T-helper 1 cell treated with Interleukin-12 subunit alpha and Interleukin-12 subunit beta and Interleukin-4 antibody, amounts not matched to agents 30 μg/mL and 1 μg/mL, for 36 hours (primary cell): ENCODE results near the gene NPRL2.

Experiments used
- H3K27ac Mint-ChIP-seq: one replicate; pipeline ENCODE4 v1.8.0; 2021; ENCODE audit warnings: mild to moderate bottlenecking, mixed read lengths
- H3K27me3 Mint-ChIP-seq: one replicate; pipeline ENCODE4 v1.8.0; 2021; ENCODE audit warnings: low read depth, mixed read lengths
- H3K36me3 Mint-ChIP-seq: one replicate; pipeline ENCODE4 v1.8.0; 2021; ENCODE audit warnings: low read depth, mixed read lengths
- H3K4me1 Mint-ChIP-seq: one replicate; pipeline ENCODE4 v1.8.0; 2021; ENCODE audit warnings: low read depth, mixed read lengths
- H3K4me3 Mint-ChIP-seq: one replicate; pipeline ENCODE4 v1.8.0; 2021; ENCODE audit warnings: mild to moderate bottlenecking, moderate library complexity, mixed read lengths
- H3K9me3 Mint-ChIP-seq: one replicate; pipeline ENCODE4 v1.8.0; 2021; ENCODE audit warnings: mixed read lengths

Gene NPRL2

DNA sequence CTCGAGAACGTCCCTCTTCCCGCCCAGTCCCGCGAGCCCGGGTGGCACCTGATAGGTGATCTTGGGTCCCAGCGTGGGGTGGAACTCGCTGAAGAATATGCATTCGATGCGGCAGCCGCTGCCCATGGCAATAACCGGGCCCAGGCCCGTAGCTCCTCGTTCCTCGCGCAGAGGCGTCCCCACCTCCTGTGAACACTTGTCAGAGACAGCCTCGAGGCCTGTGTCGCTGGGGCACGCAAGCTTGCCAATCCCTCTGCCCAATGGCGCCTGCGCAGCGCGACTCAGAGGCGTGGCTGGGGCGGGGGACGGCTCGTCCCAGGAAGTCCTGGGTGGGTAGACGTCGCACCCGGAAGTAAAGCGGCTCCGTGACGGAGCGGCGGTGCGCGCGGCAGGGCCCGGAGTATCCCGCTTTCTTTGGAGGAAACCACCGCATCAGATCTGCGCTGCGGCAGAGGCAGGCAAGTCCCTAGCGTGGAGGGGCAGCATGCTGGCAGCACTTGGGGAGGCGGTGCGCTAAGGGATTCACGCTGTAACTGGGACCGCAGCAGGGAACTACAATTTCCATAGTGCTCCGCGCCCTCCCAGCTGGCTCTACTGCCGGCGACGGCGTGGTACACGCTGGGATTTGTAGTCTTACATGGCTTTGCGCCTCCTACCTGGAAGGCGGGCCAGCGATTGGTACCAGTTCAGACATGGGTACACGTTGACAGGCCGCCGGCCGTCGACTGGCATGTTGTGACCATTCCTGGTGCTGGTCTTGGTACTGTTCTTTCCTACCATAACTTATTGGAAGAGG is at the start of gene NPRL2, which contains the start of gene CYB561D2:
Gene NPRL2, minus strand, starts transcription at position 249 of the 796 bp plus-strand sequence. Its CDS starts 123 bp downstream, at position 126.
Gene CYB561D2, plus strand, starts transcription at position 336 of the 796 bp plus-strand sequence. CDS start 572 bp downstream, outside the sequence.
- H3K4me1 Mint-ChIP-seq = peaks cover 40% of the 10 kb centered on the region
- peaks cover 41% of the 10 kb centered on the region for H3K36me3 Mint-ChIP-seq
- no peaks in the 10 kb centered on the region for H3K9me3 Mint-ChIP-seq
- H3K27ac Mint-ChIP-seq = peak within 1 kb of the TSS; percentile 97
- H3K27me3 Mint-ChIP-seq = no peaks in the 10 kb centered on the region
- H3K4me3 Mint-ChIP-seq = peak within 1 kb of the TSS; percentile 91

DNA sequence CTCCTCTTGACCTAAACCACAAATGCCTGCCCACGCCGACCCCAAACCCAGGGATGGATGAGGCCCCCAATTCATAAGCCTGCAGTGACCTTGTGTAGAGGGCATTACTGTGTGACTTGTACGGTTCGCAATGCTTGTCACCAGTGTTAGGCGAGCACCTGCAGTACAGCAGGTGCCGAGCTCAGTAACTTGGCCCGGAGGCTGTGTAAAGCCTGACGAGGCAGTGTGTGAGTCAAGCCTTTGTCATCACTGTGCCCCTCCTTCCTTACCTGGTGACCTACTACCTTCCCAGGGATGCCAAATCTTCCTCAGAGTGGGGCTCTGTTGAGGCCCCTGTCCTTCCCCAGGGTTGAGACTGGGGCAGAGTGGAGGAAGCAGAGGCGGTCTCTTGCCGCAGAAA is 45.9 kb upstream of the NPRL2 start:
- peaks cover 4% of the 10 kb centered on the region for H3K4me1 Mint-ChIP-seq
- H3K27ac Mint-ChIP-seq = no peak overlapping the region
- H3K9me3 Mint-ChIP-seq = no peaks in the 10 kb centered on the region
- no peaks in the 10 kb centered on the region for H3K36me3 Mint-ChIP-seq
- H3K27me3 Mint-ChIP-seq = no peaks in the 10 kb centered on the region
- H3K4me3 Mint-ChIP-seq = no peak overlapping the region

DNA sequence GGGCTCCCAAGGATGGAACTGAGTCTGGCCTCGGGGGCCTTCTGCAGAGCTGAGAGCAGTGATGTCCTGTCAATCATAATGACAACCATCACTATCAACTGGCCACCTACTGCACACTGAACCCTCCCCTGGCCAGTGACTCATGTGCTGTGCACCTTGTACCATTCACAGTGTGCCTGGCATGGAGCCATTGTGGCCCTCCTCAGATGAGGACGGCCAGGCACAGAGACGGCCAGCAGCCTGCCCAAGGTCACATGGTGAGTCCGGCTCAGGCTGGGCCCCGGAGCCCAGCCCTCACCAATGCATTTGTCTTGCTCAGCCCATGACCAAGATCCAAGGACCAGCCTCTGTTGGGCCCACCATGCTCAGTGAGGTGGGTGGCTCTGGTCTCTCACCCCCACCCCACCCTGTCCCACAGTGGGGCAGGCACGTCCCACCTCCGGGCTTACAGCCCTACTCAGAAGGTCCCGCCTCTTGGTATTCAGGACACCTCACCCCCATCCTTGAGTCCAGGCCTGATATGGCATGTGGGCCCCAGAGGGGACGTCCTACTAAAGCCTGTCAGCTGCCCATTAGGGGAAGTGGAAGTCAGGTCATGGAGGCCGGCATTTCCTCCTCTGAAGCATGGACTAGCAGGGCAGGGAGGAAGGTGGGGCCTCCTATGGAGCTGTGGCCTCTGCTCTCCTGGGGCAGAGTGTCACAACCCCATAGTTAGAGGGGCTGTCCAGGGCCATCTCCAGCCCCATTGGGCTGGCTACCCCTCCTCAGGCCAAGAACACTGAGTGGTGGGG is 44.7 kb upstream of the NPRL2 start:
- Mint-ChIP-seq H3K9me3 (no peaks in the 10 kb centered on the region), H3K27me3 (no peaks in the 10 kb centered on the region), H3K4me3 (no peak overlapping the region), H3K36me3 (no peaks in the 10 kb centered on the region), H3K27ac (no peak overlapping the region), H3K4me1 (peaks cover 4% of the 10 kb centered on the region)

DNA sequence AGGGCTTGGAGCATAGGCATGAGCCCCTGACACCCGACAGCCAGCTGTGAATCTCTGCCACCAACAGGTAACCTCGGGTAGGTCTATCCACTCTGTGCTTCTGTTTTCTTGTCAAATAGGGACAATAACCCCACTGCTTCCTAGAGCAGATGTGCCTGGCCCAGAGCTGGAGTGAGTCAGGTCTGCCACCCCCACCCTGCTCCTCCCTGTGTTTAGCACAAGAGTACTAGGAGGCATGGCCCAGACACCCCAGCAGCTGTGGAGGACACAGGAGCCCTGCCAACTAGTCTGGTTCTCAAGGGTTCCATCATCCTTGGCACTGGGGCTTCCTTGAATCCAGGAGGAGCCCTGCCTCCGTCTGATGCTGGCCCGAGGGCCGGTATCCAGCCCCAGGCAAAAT is 42.5 kb upstream of the NPRL2 start:
- Mint-ChIP-seq H3K9me3 (no peaks in the 10 kb centered on the region), H3K4me1 (peaks cover 4% of the 10 kb centered on the region), H3K27me3 (no peaks in the 10 kb centered on the region), H3K4me3 (no peak overlapping the region), H3K36me3 (no peaks in the 10 kb centered on the region), H3K27ac (no peak overlapping the region)

DNA sequence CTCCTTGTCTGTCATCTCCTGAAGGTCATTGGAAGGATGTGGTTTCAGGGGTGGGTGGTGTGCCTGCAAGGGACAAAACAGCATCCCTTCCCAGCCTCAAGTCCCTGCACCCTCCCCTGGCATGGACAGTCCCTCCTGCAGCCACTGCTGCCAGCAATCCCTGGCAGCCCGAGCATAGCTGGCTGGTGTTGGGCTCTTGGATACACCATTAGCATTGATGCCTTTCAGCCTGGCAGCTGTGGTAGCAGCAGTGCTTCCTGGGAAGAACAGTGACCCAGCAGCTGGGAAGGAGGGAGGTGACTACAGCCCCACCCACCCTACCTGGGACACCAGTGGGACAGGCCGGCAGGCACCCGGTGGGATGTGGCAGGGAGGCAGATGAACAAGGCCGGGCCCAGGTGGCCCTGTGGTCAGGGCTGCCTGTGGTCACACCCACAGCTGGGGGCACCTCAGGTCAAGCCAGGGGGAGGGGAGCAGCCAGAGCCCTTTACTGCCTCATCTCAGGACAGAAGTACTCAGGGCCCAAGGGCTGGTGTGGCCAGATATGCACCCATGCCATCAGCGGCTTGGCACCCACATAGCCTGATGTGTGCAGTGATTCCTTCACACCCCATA is 41.6 kb upstream of the NPRL2 start:
- Mint-ChIP-seq H3K9me3 (no peaks in the 10 kb centered on the region), H3K36me3 (no peaks in the 10 kb centered on the region), H3K4me1 (peaks cover 4% of the 10 kb centered on the region), H3K27ac (peak overlapping the region; percentile 60), H3K4me3 (no peak overlapping the region), H3K27me3 (no peaks in the 10 kb centered on the region)

DNA sequence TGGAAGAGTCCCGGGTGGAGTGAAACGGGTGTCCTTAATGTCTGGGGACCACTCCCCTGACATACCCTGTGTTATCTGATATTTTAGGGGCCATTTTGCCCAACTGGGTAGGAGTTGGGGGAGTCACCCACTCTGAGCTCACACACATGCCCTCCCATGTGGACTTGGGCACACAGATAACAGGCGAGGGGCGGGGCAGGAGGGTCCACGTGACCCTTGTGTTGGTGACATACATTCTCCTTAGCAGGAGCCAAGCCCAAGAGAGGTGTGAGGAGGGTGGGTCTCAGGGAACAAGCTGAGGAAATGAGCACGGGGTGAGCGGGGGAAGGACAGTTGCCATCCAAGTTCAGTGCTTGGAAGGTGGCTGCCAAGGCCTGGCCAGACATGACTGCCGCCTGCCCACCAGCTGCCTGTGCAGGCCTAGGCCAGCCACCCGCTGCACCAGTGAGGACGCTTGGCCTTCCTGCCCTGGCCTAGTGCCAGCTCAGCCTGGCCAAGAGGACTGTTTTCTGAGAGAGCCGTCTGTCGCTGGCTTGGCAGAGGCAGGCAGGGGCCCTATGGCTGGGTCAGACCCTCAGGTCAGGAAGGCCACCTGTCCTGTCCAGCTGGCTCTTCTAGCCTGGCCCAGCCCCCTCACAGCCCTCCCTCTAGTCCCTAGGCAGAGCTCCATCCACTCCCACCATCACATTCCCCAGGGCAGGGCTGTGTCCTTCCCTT is 40.1 kb upstream of the NPRL2 start:
- Mint-ChIP-seq H3K27me3 (no peaks in the 10 kb centered on the region), H3K4me3 (no peak overlapping the region), H3K9me3 (no peaks in the 10 kb centered on the region), H3K27ac (no peak overlapping the region), H3K36me3 (no peaks in the 10 kb centered on the region), H3K4me1 (peaks cover 4% of the 10 kb centered on the region)

DNA sequence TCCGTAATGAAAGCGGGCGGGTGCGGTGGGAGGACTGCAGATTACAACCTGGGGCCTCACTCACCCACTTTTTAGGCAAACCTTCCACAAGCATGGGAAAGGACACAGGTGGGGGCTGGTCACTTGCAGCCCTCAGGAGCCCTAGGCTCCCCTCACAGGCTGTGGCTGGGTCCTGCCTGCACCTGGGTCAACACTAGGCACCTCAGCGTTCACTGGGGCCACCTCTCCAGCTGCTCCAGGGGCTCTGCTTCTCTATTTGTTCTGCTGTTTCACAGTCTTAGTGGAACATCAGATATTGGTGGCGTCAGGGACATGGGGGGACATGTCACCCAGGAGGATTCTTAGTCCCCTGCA is 38.8 kb upstream of the NPRL2 start:
- no peak overlapping the region for H3K4me3 Mint-ChIP-seq
- no peak overlapping the region for H3K27ac Mint-ChIP-seq
- H3K4me1 Mint-ChIP-seq = peaks cover 4% of the 10 kb centered on the region
- no peaks in the 10 kb centered on the region for H3K36me3 Mint-ChIP-seq
- no peaks in the 10 kb centered on the region for H3K9me3 Mint-ChIP-seq
- no peaks in the 10 kb centered on the region for H3K27me3 Mint-ChIP-seq

DNA sequence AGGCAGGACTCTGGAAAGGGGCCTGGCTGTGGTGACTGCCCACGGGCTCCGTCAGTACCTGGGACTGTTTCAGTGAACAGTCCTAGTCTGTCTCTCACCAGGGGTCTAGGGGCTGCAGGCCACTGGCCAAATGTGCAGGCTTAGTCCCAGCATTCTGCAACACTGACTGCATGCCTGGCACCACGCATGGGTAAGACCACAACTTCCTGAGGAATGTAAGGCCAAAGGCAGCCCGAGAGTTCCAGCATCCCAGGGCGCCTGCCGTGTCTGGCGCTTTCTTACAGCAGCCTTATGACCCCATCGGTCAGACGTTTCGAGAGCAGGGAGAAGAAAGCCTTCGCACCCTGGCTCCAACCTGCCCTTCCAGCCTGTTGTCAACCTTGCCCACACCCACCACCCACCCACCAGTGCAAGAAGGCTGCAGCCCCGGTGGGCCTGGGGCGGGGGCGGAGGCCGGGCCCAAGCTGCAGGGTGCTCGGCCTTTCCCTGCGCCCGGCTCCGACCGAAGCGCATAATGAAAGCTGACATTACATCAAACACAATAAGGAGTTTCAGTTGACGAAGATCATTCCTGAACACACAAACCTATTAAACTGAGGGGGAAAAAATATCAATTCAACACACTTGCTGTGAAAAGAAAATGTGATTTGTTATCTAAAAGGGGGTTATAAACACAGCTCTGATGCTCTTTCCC is 38.3 kb upstream of the NPRL2 start:
- Mint-ChIP-seq H3K36me3 (no peaks in the 10 kb centered on the region), H3K9me3 (no peaks in the 10 kb centered on the region), H3K27me3 (no peaks in the 10 kb centered on the region), H3K4me3 (no peak overlapping the region), H3K27ac (no peak overlapping the region), H3K4me1 (peaks cover 4% of the 10 kb centered on the region)

DNA sequence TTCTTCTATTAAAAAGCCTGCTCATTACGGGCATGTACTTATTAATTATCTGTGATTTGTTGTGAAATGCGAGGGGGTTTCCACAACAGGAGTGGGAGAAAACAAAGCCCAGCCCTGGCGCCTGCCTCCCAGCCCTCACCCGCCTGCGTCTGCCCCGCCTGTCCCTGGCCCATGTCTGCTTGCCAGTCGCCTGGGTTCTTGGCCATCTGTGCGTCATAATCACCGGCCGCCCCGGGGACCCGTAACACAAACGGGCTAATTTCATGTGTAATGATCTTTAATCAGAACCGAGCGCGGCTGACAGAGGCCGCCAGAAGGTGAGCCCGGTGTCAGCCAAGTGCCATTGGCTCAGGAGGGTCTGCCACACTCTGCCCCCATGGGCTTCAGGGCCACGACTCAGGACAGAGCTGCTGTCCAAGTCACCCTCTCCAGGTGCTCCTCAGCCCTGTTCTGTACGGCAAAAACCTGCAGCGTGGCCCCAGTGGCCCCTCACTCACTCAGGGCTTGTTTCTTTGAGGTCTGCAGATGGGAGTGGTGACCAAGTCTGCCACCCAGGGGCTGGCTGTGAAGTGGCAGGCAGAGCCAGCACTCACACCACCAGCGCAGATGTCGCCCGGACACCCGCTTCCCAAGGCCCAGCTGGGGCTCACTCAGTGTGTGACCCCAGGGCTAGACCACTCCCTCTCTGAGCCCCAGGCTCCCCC is 37.6 kb upstream of the NPRL2 start:
- H3K4me1 Mint-ChIP-seq = peaks cover 4% of the 10 kb centered on the region
- no peaks in the 10 kb centered on the region for H3K9me3 Mint-ChIP-seq
- no peak overlapping the region for H3K27ac Mint-ChIP-seq
- H3K36me3 Mint-ChIP-seq = no peaks in the 10 kb centered on the region
- no peaks in the 10 kb centered on the region for H3K27me3 Mint-ChIP-seq
- H3K4me3 Mint-ChIP-seq = no peak overlapping the region

DNA sequence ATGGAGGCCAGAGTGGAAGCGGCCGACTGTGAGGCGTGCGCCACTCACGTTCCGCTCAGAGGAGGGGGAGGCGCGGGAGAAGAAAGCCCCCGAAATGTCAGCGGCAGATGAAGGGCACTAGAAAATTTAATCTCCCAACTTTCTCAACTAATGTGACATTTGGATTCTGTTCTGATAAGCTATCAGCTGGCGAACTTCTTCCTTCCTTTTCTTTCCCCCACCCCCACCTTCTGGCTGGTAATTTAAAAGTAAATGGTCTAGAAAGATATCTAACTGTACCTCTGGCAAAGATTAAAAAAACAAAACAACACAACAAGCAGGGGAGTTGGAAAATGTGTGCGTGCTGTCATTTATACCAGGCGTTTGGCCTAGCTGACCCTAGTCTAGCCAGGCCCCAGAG is 35.2 kb upstream of the NPRL2 start:
- no peaks in the 10 kb centered on the region for H3K27me3 Mint-ChIP-seq
- H3K4me1 Mint-ChIP-seq = no peaks in the 10 kb centered on the region
- no peaks in the 10 kb centered on the region for H3K36me3 Mint-ChIP-seq
- H3K27ac Mint-ChIP-seq = no peak overlapping the region
- no peaks in the 10 kb centered on the region for H3K9me3 Mint-ChIP-seq
- H3K4me3 Mint-ChIP-seq = no peak overlapping the region

DNA sequence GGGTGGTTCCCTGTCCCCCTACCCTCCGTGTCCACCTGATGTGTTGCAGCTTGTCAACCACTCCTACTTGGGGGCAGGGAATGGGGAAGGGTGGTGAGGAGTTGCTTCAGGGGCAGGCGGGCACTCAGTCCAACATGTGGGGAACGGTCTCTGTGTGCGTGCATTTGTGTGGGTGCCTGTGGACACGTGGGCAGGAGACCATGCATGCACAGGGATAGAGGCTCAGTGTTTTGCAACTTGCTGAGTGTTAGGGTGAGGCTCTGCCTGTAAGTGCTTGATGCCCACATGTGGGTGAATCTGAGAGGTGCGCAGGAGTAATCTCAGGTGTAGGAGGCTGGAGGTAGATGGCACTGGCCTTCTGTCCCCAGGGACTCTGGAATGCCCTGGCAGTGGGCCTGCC is 33.2 kb upstream of the NPRL2 start:
- no peaks in the 10 kb centered on the region for H3K27me3 Mint-ChIP-seq
- no peak overlapping the region for H3K27ac Mint-ChIP-seq
- no peaks in the 10 kb centered on the region for H3K9me3 Mint-ChIP-seq
- no peaks in the 10 kb centered on the region for H3K36me3 Mint-ChIP-seq
- no peaks in the 10 kb centered on the region for H3K4me1 Mint-ChIP-seq
- no peak overlapping the region for H3K4me3 Mint-ChIP-seq

DNA sequence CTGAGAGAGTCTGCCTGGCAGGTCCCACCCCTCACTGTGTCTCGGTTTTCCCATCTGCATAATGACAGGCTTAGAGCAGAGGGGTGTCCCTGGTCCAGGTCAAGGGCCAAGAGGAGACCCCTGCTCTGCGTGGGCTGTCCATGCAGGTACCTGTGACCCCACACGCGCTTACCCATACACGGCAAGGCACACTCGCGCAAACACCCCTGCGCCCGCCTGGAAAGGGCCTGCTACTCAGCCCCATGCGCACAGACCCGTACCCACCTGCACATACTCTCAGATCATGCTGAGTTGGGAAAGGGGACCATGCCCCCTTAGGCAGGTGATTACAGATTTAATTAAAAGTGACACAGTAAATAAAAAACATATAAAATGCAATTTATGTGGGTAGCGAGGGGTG is 32.1 kb upstream of the NPRL2 start:
- no peaks in the 10 kb centered on the region for H3K9me3 Mint-ChIP-seq
- no peaks in the 10 kb centered on the region for H3K27me3 Mint-ChIP-seq
- no peak overlapping the region for H3K4me3 Mint-ChIP-seq
- no peaks in the 10 kb centered on the region for H3K36me3 Mint-ChIP-seq
- H3K27ac Mint-ChIP-seq = no peak overlapping the region
- no peaks in the 10 kb centered on the region for H3K4me1 Mint-ChIP-seq

DNA sequence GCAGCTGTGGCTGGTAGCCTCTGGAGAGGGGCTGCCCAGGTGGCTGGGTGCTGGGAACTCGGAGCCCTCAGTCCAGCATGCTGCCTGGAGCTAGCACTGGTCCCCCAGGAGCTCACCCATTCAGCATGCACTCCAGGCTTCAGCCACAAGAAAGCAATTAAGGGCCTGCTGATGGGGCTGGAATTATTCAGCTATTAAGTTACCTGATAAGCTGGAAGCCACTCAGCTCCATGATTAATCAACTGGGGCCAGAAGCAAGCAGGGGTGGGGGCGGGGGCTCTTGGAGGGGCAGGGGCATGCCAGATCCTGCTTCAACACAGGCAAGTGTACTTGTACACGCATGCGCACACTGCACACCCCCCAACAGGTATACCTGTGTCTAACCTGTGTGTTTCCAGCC is 30.8 kb upstream of the NPRL2 start:
- Mint-ChIP-seq H3K36me3 (no peaks in the 10 kb centered on the region), H3K4me1 (no peaks in the 10 kb centered on the region), H3K4me3 (no peak overlapping the region), H3K9me3 (no peaks in the 10 kb centered on the region), H3K27me3 (no peaks in the 10 kb centered on the region), H3K27ac (no peak overlapping the region)
